Astrocyte (in vitro differentiated cells and primary cell): ENCODE measurements around the gene ATXN1. TPM values are rescaled to one million over a fixed set of nuclear protein-coding genes. Genes with fewer than 3 reads are reported as not detected.

Source experiments
- DNase-seq: peaks from one replicate; pipeline ENCODE4 v3.0.0-alpha.2; 2010; ENCODE audit warnings: low read depth
- FAIRE-seq: peaks from 2 replicates; lab custom pipeline; 2011; peaks lifted over from hg19 to GRCh38; lab: Jason Lieb, UNC
- H2AFZ ChIP-seq: 2 replicates; pipeline ENCODE4 v1.6.0; 2012; ENCODE audit warnings: low read depth, low read length, inconsistent platforms
- H3K27ac ChIP-seq: 2 replicates; pipeline ENCODE4 v1.5.1; 2011; ENCODE audit warnings: low read depth, low read length, inconsistent platforms
- H3K27me3 ChIP-seq: 2 replicates; pipeline ENCODE4 v1.6.0; 2011; ENCODE audit warnings: low read length, inconsistent platforms; ENCODE audit not compliant: insufficient read depth
- H3K36me3 ChIP-seq: 2 replicates; pipeline ENCODE4 v1.5.1; 2011; ENCODE audit warnings: low read length, inconsistent platforms; ENCODE audit not compliant: insufficient read depth
- H3K4me1 ChIP-seq: 2 replicates; pipeline ENCODE4 v1.5.1; 2011; ENCODE audit warnings: low read length, inconsistent platforms; ENCODE audit not compliant: insufficient read depth
- H3K4me2 ChIP-seq: 2 replicates; pipeline ENCODE4 v1.6.0; 2012; ENCODE audit warnings: low read length, inconsistent platforms
- H3K4me3 ChIP-seq: 2 replicates; pipeline ENCODE4 v1.5.1; 2011; ENCODE audit warnings: low read depth, mild to moderate bottlenecking, low read length, inconsistent platforms; ENCODE audit not compliant: insufficient read depth
- H3K79me2 ChIP-seq: 2 replicates; pipeline ENCODE4 v1.6.0; 2012; ENCODE audit warnings: mild to moderate bottlenecking, low read length, inconsistent platforms; ENCODE audit not compliant: insufficient read depth
- H3K9ac ChIP-seq: 2 replicates; pipeline ENCODE4 v1.6.0; 2012; ENCODE audit warnings: mild to moderate bottlenecking, low read length, inconsistent platforms
- H3K9me3 ChIP-seq: 2 replicates; pipeline ENCODE4 v1.5.1; 2012; ENCODE audit warnings: low read depth, mild to moderate bottlenecking, low read length, inconsistent platforms; ENCODE audit not compliant: insufficient read depth
- H4K20me1 ChIP-seq: 2 replicates; pipeline ENCODE4 v1.6.0; 2012; ENCODE audit warnings: low read length, inconsistent platforms; ENCODE audit not compliant: insufficient read depth
- H3K27ac Mint-ChIP-seq: one replicate; pipeline ENCODE4 v1.8.0; 2021; ENCODE audit warnings: mild to moderate bottlenecking, mixed read lengths; ENCODE audit not compliant: unreplicated experiment
- H3K27me3 Mint-ChIP-seq: one replicate; pipeline ENCODE4 v1.8.0; 2021; ENCODE audit warnings: low read depth, mixed read lengths; ENCODE audit not compliant: unreplicated experiment
- H3K36me3 Mint-ChIP-seq: one replicate; pipeline ENCODE4 v1.8.0; 2021; ENCODE audit warnings: low read depth, mixed read lengths; ENCODE audit not compliant: unreplicated experiment
- H3K4me1 Mint-ChIP-seq: one replicate; pipeline ENCODE4 v1.8.0; 2021; ENCODE audit warnings: low read depth, mixed read lengths; ENCODE audit not compliant: unreplicated experiment
- H3K4me3 Mint-ChIP-seq: one replicate; pipeline ENCODE4 v1.8.0; 2021; ENCODE audit warnings: mild to moderate bottlenecking, moderate library complexity, mixed read lengths; ENCODE audit not compliant: unreplicated experiment
- H3K9me3 Mint-ChIP-seq: one replicate; pipeline ENCODE4 v1.8.0; 2021; ENCODE audit warnings: mild to moderate bottlenecking, mixed read lengths; ENCODE audit not compliant: unreplicated experiment
- CTCF ChIP-seq: IDR thresholded peaks from 2 replicates; pipeline ENCODE4 v1.5.1; 2011; ENCODE audit warnings: low read depth, mild to moderate bottlenecking, inconsistent platforms, low read length, moderate library complexity; ENCODE audit not compliant: insufficient read depth
- EZH2 ChIP-seq: IDR thresholded peaks from 2 replicates; pipeline ENCODE4 v1.6.1; 2012; ENCODE audit warnings: mild to moderate bottlenecking, low read length, inconsistent platforms; ENCODE audit not compliant: insufficient read depth
- total RNA-seq: library from RNA; stranded (reverse); gene quantifications from 2 replicates; pipeline ENCODE4 v1.2.1, GENCODE V29; 2021

ATXN1 gene
- total RNA-seq, 1 donor from 2014 or later, result 70.9 TPM

GRCh38 chr6:16766043-16766536 is 4.8 kb upstream of the ATXN1 start:
- Histone ChIP-seq H4K20me1 (no peaks in the 10 kb centered on the region), H3K4me2 (peak overlapping the region; percentile 5), H3K79me2 (peaks cover 15% of the 10 kb centered on the region), H3K4me1 (peaks cover 78% of the 10 kb centered on the region), H3K4me3 (no peak overlapping the region), H3K9ac (peak overlapping the region; percentile 15), H3K27ac (peak overlapping the region; percentile 93), H3K27me3 (no peaks in the 10 kb centered on the region), H3K36me3 (no peaks in the 10 kb centered on the region), H2AFZ (no peak overlapping the region), H3K9me3 (no peaks in the 10 kb centered on the region)
- Mint-ChIP-seq H3K36me3 (no peaks in the 10 kb centered on the region), H3K4me1 (peaks cover 65% of the 10 kb centered on the region), H3K9me3 (no peaks in the 10 kb centered on the region), H3K4me3 (no peak overlapping the region), H3K27ac (peak overlapping the region; percentile 84), H3K27me3 (no peaks in the 10 kb centered on the region)
- FAIRE-seq, result peak; percentile 80
- DNase-seq, result peak; percentile 97
- TF ChIP-seq EZH2 (no peak), CTCF (no peak)

DNA sequence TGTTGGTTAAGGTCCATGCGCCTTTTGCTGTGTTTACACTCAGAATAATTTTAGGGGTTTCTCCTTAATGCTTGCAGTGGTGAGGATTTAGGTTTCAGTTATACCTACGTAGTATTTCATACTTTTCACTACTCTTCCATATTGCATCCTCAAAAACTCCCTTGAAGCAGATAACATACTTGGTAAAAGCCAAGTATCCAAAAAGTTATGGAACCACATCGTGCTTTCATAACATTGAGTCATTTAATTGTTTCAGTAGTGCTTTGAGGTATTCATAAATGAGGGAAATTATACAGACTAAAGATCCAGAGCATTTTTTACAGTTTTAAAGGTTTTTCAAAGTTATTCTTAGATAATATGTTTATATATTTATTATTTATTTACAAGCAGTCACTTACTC is 4.0 kb upstream of the ATXN1 start:
- H3K4me3 ChIP-seq, result no peak overlapping the region
- peak overlapping the region; percentile 97 for H3K4me2 ChIP-seq
- peak overlapping the region; percentile 93 for H3K27ac ChIP-seq
- DNase-seq (no peak), FAIRE-seq (no peak)
- H3K9me3 ChIP-seq, result no peaks in the 10 kb centered on the region
- no peaks in the 10 kb centered on the region for H3K36me3 ChIP-seq
- H3K36me3 Mint-ChIP-seq, result no peaks in the 10 kb centered on the region
- peaks cover 70% of the 10 kb centered on the region for H3K4me1 ChIP-seq
- no peak for TF ChIP-seq EZH2
- peak overlapping the region; percentile 41 for H3K4me3 Mint-ChIP-seq
- peaks cover 21% of the 10 kb centered on the region for H3K79me2 ChIP-seq
- no peaks in the 10 kb centered on the region for H4K20me1 ChIP-seq
- no peaks in the 10 kb centered on the region for H3K9me3 Mint-ChIP-seq
- no peaks in the 10 kb centered on the region for H3K27me3 Mint-ChIP-seq
- H3K27me3 ChIP-seq, result no peaks in the 10 kb centered on the region
- H2AFZ ChIP-seq, result no peak overlapping the region
- H3K4me1 Mint-ChIP-seq, result peaks cover 58% of the 10 kb centered on the region
- no peak overlapping the region for H3K27ac Mint-ChIP-seq
- peak overlapping the region; percentile 28 for H3K9ac ChIP-seq

DNA sequence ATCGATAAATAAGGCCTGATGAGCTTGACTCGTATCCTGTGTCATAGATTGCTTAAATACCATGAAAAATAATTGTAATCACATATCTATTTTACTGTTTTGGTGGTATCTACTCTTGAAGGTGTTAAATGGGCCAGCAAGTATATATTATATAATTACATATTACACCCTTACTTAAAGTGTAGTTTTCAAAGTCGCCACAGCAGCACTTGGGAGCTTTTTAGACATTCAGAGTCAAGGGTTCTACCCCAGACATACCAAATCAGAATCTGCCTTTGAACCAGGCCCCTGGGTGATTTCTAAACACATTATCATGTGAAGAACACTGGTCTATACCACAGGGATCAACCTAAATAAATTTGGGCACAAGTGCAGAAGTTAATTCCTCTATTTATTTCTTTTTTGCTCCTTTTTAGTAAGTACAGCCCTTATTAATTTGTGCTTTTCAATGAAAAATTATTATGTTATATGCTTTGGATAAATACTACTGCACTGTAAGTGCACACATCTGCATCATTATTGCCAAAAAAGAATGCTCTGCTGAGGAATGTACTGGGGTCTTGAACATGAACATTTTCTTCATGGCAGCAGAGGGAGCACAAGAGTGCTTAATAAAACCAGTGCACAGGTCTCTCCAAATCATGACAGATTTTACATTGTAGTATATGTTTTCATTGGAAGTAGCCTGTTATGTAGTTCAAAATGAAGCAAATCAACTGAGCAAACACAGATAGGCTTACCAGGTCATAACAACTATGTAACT is 3.1 kb upstream of the ATXN1 start:
- no peaks in the 10 kb centered on the region for H3K27me3 ChIP-seq
- Mint-ChIP-seq H3K4me3 (peak overlapping the region; percentile 92), H3K36me3 (no peaks in the 10 kb centered on the region), H3K9me3 (no peaks in the 10 kb centered on the region), H3K27me3 (no peaks in the 10 kb centered on the region), H3K27ac (no peak overlapping the region), H3K4me1 (peaks cover 52% of the 10 kb centered on the region)
- peaks cover 62% of the 10 kb centered on the region for H3K4me1 ChIP-seq
- H2AFZ ChIP-seq, result no peak overlapping the region
- H4K20me1 ChIP-seq, result no peaks in the 10 kb centered on the region
- DNase-seq (peak; percentile 65), FAIRE-seq (peak; percentile 73)
- TF ChIP-seq EZH2 (no peak), CTCF (peak; percentile 57)
- peak overlapping the region; percentile 84 for H3K4me3 ChIP-seq
- no peaks in the 10 kb centered on the region for H3K9me3 ChIP-seq
- peak overlapping the region; percentile 93 for H3K27ac ChIP-seq
- peak overlapping the region; percentile 99 for H3K9ac ChIP-seq
- peaks cover 29% of the 10 kb centered on the region for H3K79me2 ChIP-seq
- no peaks in the 10 kb centered on the region for H3K36me3 ChIP-seq
- H3K4me2 ChIP-seq, result peak overlapping the region; percentile 97
